Mesendoderm (in vitro differentiated cells): ENCODE results near the gene ZBTB33.

Experiments used
- DNase-seq: peaks from one replicate; pipeline ENCODE4 v3.0.0; 2013
- H2AK5ac ChIP-seq: 2 replicates; pipeline ENCODE4 v1.6.1; 2013; ENCODE audit warnings: low read length, inconsistent platforms
- H2BK120ac ChIP-seq: 2 replicates; pipeline ENCODE4 v1.6.1; 2013; ENCODE audit warnings: low read depth, mild to moderate bottlenecking, low read length, moderate library complexity, mixed read lengths
- H2BK15ac ChIP-seq: replicated peaks from 2 replicates; pipeline ENCODE4 v1.6.1; 2013; ENCODE audit warnings: low read depth, mild to moderate bottlenecking, moderate library complexity
- H2BK5ac ChIP-seq: 2 replicates; pipeline ENCODE4 v1.6.1; 2013; ENCODE audit warnings: low read length, inconsistent platforms
- H3K18ac ChIP-seq: 2 replicates; pipeline ENCODE4 v1.6.1; 2013; ENCODE audit warnings: mild to moderate bottlenecking, low read length, mixed read lengths
- H3K23ac ChIP-seq: one replicate; pipeline ENCODE4 v1.6.1; 2013; ENCODE audit warnings: low read length
- H3K27ac ChIP-seq: 2 replicates; pipeline ENCODE4 v1.5.1; 2013; ENCODE audit warnings: low read depth, mild to moderate bottlenecking, inconsistent platforms, low read length, moderate library complexity
- H3K27me3 ChIP-seq: 2 replicates; pipeline ENCODE4 v1.6.1; 2013; ENCODE audit warnings: low read length, control low read depth, mild to moderate bottlenecking, inconsistent platforms; ENCODE audit not compliant: insufficient read depth, poor library complexity
- H3K36me3 ChIP-seq: 2 replicates; pipeline ENCODE4 v1.6.1; 2013; ENCODE audit warnings: low read length, inconsistent platforms; ENCODE audit not compliant: control insufficient read depth, insufficient read depth
- H3K4ac ChIP-seq: one replicate; pipeline ENCODE4 v1.6.1; 2013; ENCODE audit warnings: low read depth, mild to moderate bottlenecking, low read length, moderate library complexity
- H3K4me1 ChIP-seq: 2 replicates; pipeline ENCODE4 v1.6.1; 2013; ENCODE audit warnings: low read depth, low read length, inconsistent platforms; ENCODE audit not compliant: control insufficient read depth
- H3K4me2 ChIP-seq: 2 replicates; pipeline ENCODE4 v1.6.1; 2013; ENCODE audit warnings: low read length
- H3K4me3 ChIP-seq: 2 replicates; pipeline ENCODE4 v1.5.1; 2013; ENCODE audit warnings: mild to moderate bottlenecking, low read length
- H3K56ac ChIP-seq: one replicate; pipeline ENCODE4 v1.6.1; 2013; ENCODE audit warnings: low read length
- H3K79me1 ChIP-seq: 2 replicates; pipeline ENCODE4 v1.6.1; 2013; ENCODE audit warnings: low read length, inconsistent platforms
- H3K79me2 ChIP-seq: 2 replicates; pipeline ENCODE4 v1.6.1; 2013; ENCODE audit warnings: mild to moderate bottlenecking, low read length; ENCODE audit not compliant: control insufficient read depth, insufficient read depth
- H3K9ac ChIP-seq: 2 replicates; pipeline ENCODE4 v1.6.1; 2013; ENCODE audit warnings: low read length, inconsistent platforms
- H4K5ac ChIP-seq: one replicate; pipeline ENCODE4 v1.6.1; 2013; ENCODE audit warnings: low read length
- H4K8ac ChIP-seq: one replicate; pipeline ENCODE4 v1.6.1; 2013; ENCODE audit warnings: low read depth, mild to moderate bottlenecking, control low read depth, low read length, moderate library complexity
- WGBS: extraction: QIAGEN DNeasy Blood & Tissue Kit; methylation state at CpG from one replicate; pipeline ENCODE4 v1.1.7; 2013; ENCODE audit warnings: low lambda C conversion rate, missing lambda C conversion rate; ENCODE audit not compliant: insufficient coverage; ENCODE audit errors: extremely low coverage; 5-methylcytosine and 5-hydroxymethylcytosine counted together

ZBTB33 gene

GRCh38 chrX:120286733-120287512 is 36.3 kb downstream of the ZBTB33 start:
- H2BK5ac ChIP-seq = no peak overlapping the region
- H3K4ac ChIP-seq = no peak overlapping the region
- H3K36me3 ChIP-seq = no peaks in the 10 kb centered on the region
- no peak for DNase-seq
- H3K79me2 ChIP-seq = no peaks in the 10 kb centered on the region
- no peaks in the 10 kb centered on the region for H3K4me1 ChIP-seq
- no peak overlapping the region for H3K23ac ChIP-seq
- no peaks in the 10 kb centered on the region for H3K79me1 ChIP-seq
- no peak overlapping the region for H3K4me2 ChIP-seq
- no peak overlapping the region for H4K5ac ChIP-seq
- no peaks in the 10 kb centered on the region for H3K27me3 ChIP-seq
- H3K27ac ChIP-seq = no peak overlapping the region
- H3K56ac ChIP-seq = no peak overlapping the region
- H2BK120ac ChIP-seq = no peak overlapping the region
- no peak overlapping the region for H2BK15ac ChIP-seq
- no peak overlapping the region for H3K18ac ChIP-seq
- no peak overlapping the region for H3K9ac ChIP-seq
- WGBS = no CpG with 5 or more reads among the region's 4 CpGs
- no peak overlapping the region for H3K4me3 ChIP-seq
- no peak overlapping the region for H2AK5ac ChIP-seq
- H4K8ac ChIP-seq = no peak overlapping the region

- no peak overlapping the region for H2AK5ac ChIP-seq
- no peak overlapping the region for H3K56ac ChIP-seq
- no peak overlapping the region for H3K18ac ChIP-seq
- H4K8ac ChIP-seq = no peak overlapping the region
- H3K4me2 ChIP-seq = no peak overlapping the region
- H3K27ac ChIP-seq = no peak overlapping the region
- no peak overlapping the region for H2BK120ac ChIP-seq
- H3K36me3 ChIP-seq = no peaks in the 10 kb centered on the region
- H2BK5ac ChIP-seq = no peak overlapping the region
- no peaks in the 10 kb centered on the region for H3K79me2 ChIP-seq
- no peak overlapping the region for H2BK15ac ChIP-seq
- no peak overlapping the region for H3K9ac ChIP-seq
- WGBS = no CpG with 5 or more reads among the region's 3 CpGs
- H3K4ac ChIP-seq = no peak overlapping the region
- H3K4me3 ChIP-seq = no peak overlapping the region
- DNase-seq = no peak
- H3K79me1 ChIP-seq = no peaks in the 10 kb centered on the region
- no peaks in the 10 kb centered on the region for H3K27me3 ChIP-seq
- H4K5ac ChIP-seq = no peak overlapping the region
- H3K23ac ChIP-seq = no peak overlapping the region
- no peaks in the 10 kb centered on the region for H3K4me1 ChIP-seq
Observed at GRCh38 chrX:120287513-120288112, 37.0 kb downstream of the ZBTB33 start.

GRCh38 chrX:120290107-120290506 is 39.5 kb downstream of the ZBTB33 start:
- Histone ChIP-seq H2BK120ac (no peak overlapping the region), H3K36me3 (no peaks in the 10 kb centered on the region), H3K27ac (no peak overlapping the region), H3K4me2 (no peak overlapping the region), H3K56ac (no peak overlapping the region), H3K23ac (no peak overlapping the region), H3K9ac (no peak overlapping the region), H2AK5ac (no peak overlapping the region), H3K79me1 (no peaks in the 10 kb centered on the region), H4K5ac (no peak overlapping the region), H2BK15ac (no peak overlapping the region), H2BK5ac (no peak overlapping the region), H3K79me2 (no peaks in the 10 kb centered on the region), H3K27me3 (no peaks in the 10 kb centered on the region), H3K18ac (no peak overlapping the region), H4K8ac (no peak overlapping the region), H3K4me1 (no peaks in the 10 kb centered on the region), H3K4me3 (no peak overlapping the region), H3K4ac (no peak overlapping the region)
- DNase-seq = no peak

- DNase-seq = no peak
- H3K9ac ChIP-seq = no peak overlapping the region
- H2BK5ac ChIP-seq = no peak overlapping the region
- no peak overlapping the region for H2AK5ac ChIP-seq
- no peak overlapping the region for H3K27ac ChIP-seq
- H3K4me1 ChIP-seq = no peaks in the 10 kb centered on the region
- H3K79me2 ChIP-seq = no peaks in the 10 kb centered on the region
- H2BK15ac ChIP-seq = no peak overlapping the region
- no peaks in the 10 kb centered on the region for H3K27me3 ChIP-seq
- no peak overlapping the region for H3K4me2 ChIP-seq
- H3K18ac ChIP-seq = no peak overlapping the region
- no peak overlapping the region for H3K56ac ChIP-seq
- H3K79me1 ChIP-seq = no peaks in the 10 kb centered on the region
- H4K8ac ChIP-seq = no peak overlapping the region
- H2BK120ac ChIP-seq = no peak overlapping the region
- no peak overlapping the region for H3K4me3 ChIP-seq
- WGBS = no CpG with 5 or more reads among the region's 6 CpGs
- no peak overlapping the region for H3K23ac ChIP-seq
- H3K4ac ChIP-seq = no peak overlapping the region
- no peaks in the 10 kb centered on the region for H3K36me3 ChIP-seq
- no peak overlapping the region for H4K5ac ChIP-seq
Observed at GRCh38 chrX:120291211-120291610, 40.6 kb downstream of the ZBTB33 start.

- Histone ChIP-seq H3K4me2 (no peak overlapping the region), H4K5ac (no peak overlapping the region), H3K27ac (no peak overlapping the region), H2AK5ac (no peak overlapping the region), H3K9ac (no peak overlapping the region), H3K4me1 (no peaks in the 10 kb centered on the region), H3K56ac (no peak overlapping the region), H2BK120ac (no peak overlapping the region), H3K79me2 (no peaks in the 10 kb centered on the region), H3K79me1 (no peaks in the 10 kb centered on the region), H3K18ac (no peak overlapping the region), H3K36me3 (no peaks in the 10 kb centered on the region), H3K23ac (no peak overlapping the region), H3K4ac (no peak overlapping the region), H2BK15ac (no peak overlapping the region), H2BK5ac (no peak overlapping the region), H3K4me3 (no peak overlapping the region), H4K8ac (no peak overlapping the region), H3K27me3 (no peaks in the 10 kb centered on the region)
- DNase-seq = no peak
- no CpG with 5 or more reads among the region's 2 CpGs for WGBS
Observed at GRCh38 chrX:120293015-120293414, 42.4 kb downstream of the ZBTB33 start.

GRCh38 chrX:120294651-120295050 is 44.0 kb downstream of the ZBTB33 start:
- Histone ChIP-seq H3K79me1 (no peaks in the 10 kb centered on the region), H3K9ac (no peak overlapping the region), H3K18ac (no peak overlapping the region), H3K36me3 (no peaks in the 10 kb centered on the region), H2BK15ac (no peak overlapping the region), H3K27ac (no peak overlapping the region), H2AK5ac (no peak overlapping the region), H2BK120ac (no peak overlapping the region), H3K56ac (no peak overlapping the region), H3K4me2 (no peak overlapping the region), H2BK5ac (no peak overlapping the region), H4K5ac (no peak overlapping the region), H3K79me2 (no peaks in the 10 kb centered on the region), H3K4ac (no peak overlapping the region), H3K27me3 (no peaks in the 10 kb centered on the region), H3K4me3 (no peak overlapping the region), H3K23ac (no peak overlapping the region), H3K4me1 (no peaks in the 10 kb centered on the region), H4K8ac (no peak overlapping the region)
- no peak for DNase-seq
